ENCODE data around the gene WDR18. TPM values are rescaled to one million over a fixed set of nuclear protein-coding genes. Genes with fewer than 3 reads are reported as not detected.

The WDR18 gene
- total RNA-seq, 1 experiment from 2014 or later: 94.7 TPM

DNA sequence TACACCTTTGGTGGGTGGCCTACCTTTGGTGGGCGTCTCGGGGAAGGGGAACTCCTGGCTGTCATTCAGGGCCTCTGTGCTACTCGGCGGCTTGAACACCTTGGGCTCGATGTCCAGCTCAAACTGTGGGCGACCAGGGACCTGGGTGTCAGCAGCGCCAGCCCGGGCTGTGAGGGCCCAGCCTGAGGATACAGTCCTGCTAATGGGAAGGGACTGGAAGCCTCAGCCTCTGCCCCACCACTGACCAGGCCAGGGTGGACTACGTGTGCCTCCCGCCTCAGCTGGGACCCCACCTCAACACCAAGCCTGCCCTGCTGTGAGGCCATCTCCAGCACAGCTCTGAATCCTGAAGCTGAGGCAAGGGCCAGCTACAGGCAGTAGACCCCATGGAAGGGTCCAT lies 29.1 kb downstream of the WDR18 start:
- Histone ChIP-seq H3K27ac (ENCODE audit: insufficient read length, low read depth, low read length) (no peak overlapping the region), H3T11ph (ENCODE audit: low read length) (no peak overlapping the region), H3K9me3 (ENCODE audit: control insufficient read depth, low read depth, low read length) (no peaks in the 10 kb centered on the region), H3K18ac (ENCODE audit: insufficient read length, low read depth, low read length) (no peak overlapping the region), H2AK5ac (ENCODE audit: insufficient read length, low read length) (no peak overlapping the region), H4K91ac (ENCODE audit: insufficient read length, low read depth, low read length) (no peak overlapping the region), H2BK20ac (ENCODE audit: low read depth, low read length, poor library complexity, severe bottlenecking) (no peak overlapping the region), H3K27me3 (ENCODE audit: insufficient read depth, low read length) (no peaks in the 10 kb centered on the region), H3K23me2 (ENCODE audit: insufficient read length, low read depth, low read length, poor library complexity, severe bottlenecking) (no peaks in the 10 kb centered on the region), H3K79me1 (ENCODE audit: insufficient read depth, low read depth, low read length, poor library complexity, severe bottlenecking) (peaks cover 5% of the 10 kb centered on the region), H3K14ac (ENCODE audit: insufficient read depth, low read length) (no peak overlapping the region; the same call in 1 of the 2 replicates), H2AFZ (ENCODE audit: low read length) (no peak overlapping the region), H3K79me2 (ENCODE audit: insufficient read depth, low read length) (peaks cover 21% of the 10 kb centered on the region; the same call in 1 of the 2 replicates), H3K4me2 (ENCODE audit: insufficient read depth, insufficient read length, low read length) (no peak overlapping the region), H2BK120ac (ENCODE audit: low read depth, low read length, poor library complexity, severe bottlenecking) (no peak overlapping the region), H3K56ac (ENCODE audit: insufficient read length, low read depth, low read length) (no peak overlapping the region), H2BK12ac (ENCODE audit: insufficient read length, low read depth, low read length) (no peak overlapping the region), H2BK5ac (ENCODE audit: insufficient read length, low read length) (no peak overlapping the region), H2BK15ac (ENCODE audit: low read depth, low read length) (no peak overlapping the region), H3K4ac (ENCODE audit: low read depth, low read length) (no peak overlapping the region), H4K8ac (replicated peaks; ENCODE audit: insufficient read length, low read depth, low read length) (no peak overlapping the region), H3K9ac (ENCODE audit: extremely low read depth, insufficient read length, low read length) (no peak overlapping the region), H4K20me1 (ENCODE audit: control insufficient read depth, insufficient read depth, insufficient read length) (no peaks in the 10 kb centered on the region), H4K5ac (ENCODE audit: insufficient read length, low read depth, low read length) (no peak overlapping the region), H3K4me1 (ENCODE audit: insufficient read depth, low read length) (no peaks in the 10 kb centered on the region), H3K23ac (ENCODE audit: insufficient read length, low read depth, low read length) (no peak overlapping the region)
- Mint-ChIP-seq H3K4me1 (peaks cover 14 to 22% of the 10 kb centered on the region in 2 experiments), H3K27me3 (ENCODE audit: low read depth) (no peaks in the 10 kb centered on the region), H3K9me3 (no peaks in the 10 kb centered on the region), H3K27ac (no peak overlapping the region), H3K4me3 (no peak overlapping the region), H3K36me3 (ENCODE audit: insufficient read depth in 1 of 3, low read depth in 3 of 3) (peaks cover 2 to 16% (median 12%) of the 10 kb centered on the region in 3 experiments; a peak in 5 of 7 replicates)
- TF ChIP-seq, protein P1, sequence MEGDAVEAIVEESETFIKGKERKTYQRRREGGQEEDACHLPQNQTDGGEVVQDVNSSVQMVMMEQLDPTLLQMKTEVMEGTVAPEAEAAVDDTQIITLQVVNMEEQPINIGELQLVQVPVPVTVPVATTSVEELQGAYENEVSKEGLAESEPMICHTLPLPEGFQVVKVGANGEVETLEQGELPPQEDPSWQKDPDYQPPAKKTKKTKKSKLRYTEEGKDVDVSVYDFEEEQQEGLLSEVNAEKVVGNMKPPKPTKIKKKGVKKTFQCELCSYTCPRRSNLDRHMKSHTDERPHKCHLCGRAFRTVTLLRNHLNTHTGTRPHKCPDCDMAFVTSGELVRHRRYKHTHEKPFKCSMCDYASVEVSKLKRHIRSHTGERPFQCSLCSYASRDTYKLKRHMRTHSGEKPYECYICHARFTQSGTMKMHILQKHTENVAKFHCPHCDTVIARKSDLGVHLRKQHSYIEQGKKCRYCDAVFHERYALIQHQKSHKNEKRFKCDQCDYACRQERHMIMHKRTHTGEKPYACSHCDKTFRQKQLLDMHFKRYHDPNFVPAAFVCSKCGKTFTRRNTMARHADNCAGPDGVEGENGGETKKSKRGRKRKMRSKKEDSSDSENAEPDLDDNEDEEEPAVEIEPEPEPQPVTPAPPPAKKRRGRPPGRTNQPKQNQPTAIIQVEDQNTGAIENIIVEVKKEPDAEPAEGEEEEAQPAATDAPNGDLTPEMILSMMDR (conservative IDR thresholded peaks at IDR 0.05): no peak
- WGBS (ENCODE audit: extremely low coverage, insufficient read length, low lambda C conversion rate): no CpG with 5 or more reads among the region's 10 CpGs
- DNase-seq: no peak

Measured in H9 (cell line).